Measurements from ENCODE around the gene PCDHGA12.

The PCDHGA12 gene

DNA sequence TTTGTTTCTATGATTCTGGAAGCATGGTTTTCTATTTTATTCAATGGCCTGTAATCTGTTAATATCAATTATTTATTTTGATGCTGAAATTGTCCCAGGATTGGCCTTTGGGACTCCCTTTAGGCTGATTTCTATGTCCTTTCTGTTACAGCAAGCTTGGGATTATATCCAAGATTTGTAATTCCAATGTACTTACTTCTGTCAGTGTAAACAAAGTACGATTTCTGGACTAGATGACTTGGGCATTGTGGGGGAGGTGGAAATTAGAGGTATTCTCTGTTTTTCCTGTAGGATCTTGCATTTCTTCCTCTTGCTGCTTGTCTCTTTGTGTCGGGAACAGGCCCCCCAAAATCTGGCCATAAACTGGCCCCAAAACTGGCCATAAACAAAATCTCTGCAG is 3.7 kb downstream of the PCDHGA12 start:
- Histone ChIP-seq H4K20me1 (ENCODE audit: insufficient read depth, low read length, poor library complexity, severe bottlenecking) (no peaks in the 10 kb centered on the region), H3K27me3 (ENCODE audit: insufficient read depth, low read length, poor library complexity, severe bottlenecking) (no peaks in the 10 kb centered on the region), H3K9me3 (ENCODE audit: insufficient read depth, low read depth, low read length) (no peaks in the 10 kb centered on the region), H3K36me3 (ENCODE audit: insufficient read depth, low read length) (no peaks in the 10 kb centered on the region), H3K4me3 (ENCODE audit: low read length, poor library complexity, severe bottlenecking) (no peak overlapping the region), H3F3A (ENCODE audit: low read depth) (no peaks in the 10 kb centered on the region), H3K9me2 (replicated peaks; ENCODE audit: low read depth, low read length) (no peaks in the 10 kb centered on the region), H3K4me2 (ENCODE audit: low read depth, low read length, poor library complexity, severe bottlenecking) (no peak overlapping the region), H3K4me1 (ENCODE audit: insufficient read depth, low read length, poor library complexity, severe bottlenecking) (no peaks in the 10 kb centered on the region), H3K79me2 (ENCODE audit: insufficient read depth, low read length) (no peaks in the 10 kb centered on the region), H2AFZ (ENCODE audit: low read length) (no peak overlapping the region), H3K9ac (ENCODE audit: low read depth, low read length, poor library complexity, severe bottlenecking) (no peak overlapping the region)
- no peak for TF ChIP-seq EZH2phosphoT487 (IDR thresholded peaks at IDR 0.05; ENCODE audit: borderline replicate concordance)
- TF ChIP-seq, protein P1, sequence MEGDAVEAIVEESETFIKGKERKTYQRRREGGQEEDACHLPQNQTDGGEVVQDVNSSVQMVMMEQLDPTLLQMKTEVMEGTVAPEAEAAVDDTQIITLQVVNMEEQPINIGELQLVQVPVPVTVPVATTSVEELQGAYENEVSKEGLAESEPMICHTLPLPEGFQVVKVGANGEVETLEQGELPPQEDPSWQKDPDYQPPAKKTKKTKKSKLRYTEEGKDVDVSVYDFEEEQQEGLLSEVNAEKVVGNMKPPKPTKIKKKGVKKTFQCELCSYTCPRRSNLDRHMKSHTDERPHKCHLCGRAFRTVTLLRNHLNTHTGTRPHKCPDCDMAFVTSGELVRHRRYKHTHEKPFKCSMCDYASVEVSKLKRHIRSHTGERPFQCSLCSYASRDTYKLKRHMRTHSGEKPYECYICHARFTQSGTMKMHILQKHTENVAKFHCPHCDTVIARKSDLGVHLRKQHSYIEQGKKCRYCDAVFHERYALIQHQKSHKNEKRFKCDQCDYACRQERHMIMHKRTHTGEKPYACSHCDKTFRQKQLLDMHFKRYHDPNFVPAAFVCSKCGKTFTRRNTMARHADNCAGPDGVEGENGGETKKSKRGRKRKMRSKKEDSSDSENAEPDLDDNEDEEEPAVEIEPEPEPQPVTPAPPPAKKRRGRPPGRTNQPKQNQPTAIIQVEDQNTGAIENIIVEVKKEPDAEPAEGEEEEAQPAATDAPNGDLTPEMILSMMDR (conservative IDR thresholded peaks at IDR 0.05; ENCODE audit: low read length): no peak

DNA sequence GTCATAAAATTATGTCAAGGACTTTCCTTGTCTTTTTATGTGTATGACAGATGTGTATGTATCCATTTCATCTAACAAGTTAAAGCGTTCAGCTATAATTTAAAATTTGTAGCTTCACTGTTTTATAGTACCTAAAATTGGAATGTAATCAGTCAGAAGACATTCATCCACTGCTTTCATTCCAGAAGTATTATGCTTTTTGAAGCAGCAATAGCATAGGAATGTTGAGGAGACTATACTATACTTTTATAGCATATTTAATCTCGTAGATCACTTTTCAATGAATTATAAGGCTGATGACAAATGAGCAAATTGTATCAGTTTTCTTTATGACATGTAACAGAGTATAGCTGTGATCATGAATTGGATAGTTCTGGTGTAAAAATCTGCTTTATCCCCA is 6.9 kb downstream of the PCDHGA12 start:
- Histone ChIP-seq H3K4me3 (ENCODE audit: low read length, poor library complexity, severe bottlenecking) (no peak overlapping the region), H3F3A (ENCODE audit: low read depth) (no peaks in the 10 kb centered on the region), H3K9me2 (replicated peaks; ENCODE audit: low read depth, low read length) (no peaks in the 10 kb centered on the region), H3K9ac (ENCODE audit: low read depth, low read length, poor library complexity, severe bottlenecking) (no peak overlapping the region), H3K27me3 (ENCODE audit: insufficient read depth, low read length, poor library complexity, severe bottlenecking) (no peaks in the 10 kb centered on the region), H2AFZ (ENCODE audit: low read length) (no peak overlapping the region), H3K4me1 (ENCODE audit: insufficient read depth, low read length, poor library complexity, severe bottlenecking) (no peaks in the 10 kb centered on the region), H3K9me3 (ENCODE audit: insufficient read depth, low read depth, low read length) (no peaks in the 10 kb centered on the region), H4K20me1 (ENCODE audit: insufficient read depth, low read length, poor library complexity, severe bottlenecking) (no peaks in the 10 kb centered on the region), H3K36me3 (ENCODE audit: insufficient read depth, low read length) (no peaks in the 10 kb centered on the region), H3K79me2 (ENCODE audit: insufficient read depth, low read length) (no peaks in the 10 kb centered on the region), H3K4me2 (ENCODE audit: low read depth, low read length, poor library complexity, severe bottlenecking) (no peak overlapping the region)
- TF ChIP-seq, protein P1 (conservative IDR thresholded peaks at IDR 0.05; ENCODE audit: low read length): no peak
- no peak for TF ChIP-seq EZH2phosphoT487 (IDR thresholded peaks at IDR 0.05; ENCODE audit: borderline replicate concordance)

DNA sequence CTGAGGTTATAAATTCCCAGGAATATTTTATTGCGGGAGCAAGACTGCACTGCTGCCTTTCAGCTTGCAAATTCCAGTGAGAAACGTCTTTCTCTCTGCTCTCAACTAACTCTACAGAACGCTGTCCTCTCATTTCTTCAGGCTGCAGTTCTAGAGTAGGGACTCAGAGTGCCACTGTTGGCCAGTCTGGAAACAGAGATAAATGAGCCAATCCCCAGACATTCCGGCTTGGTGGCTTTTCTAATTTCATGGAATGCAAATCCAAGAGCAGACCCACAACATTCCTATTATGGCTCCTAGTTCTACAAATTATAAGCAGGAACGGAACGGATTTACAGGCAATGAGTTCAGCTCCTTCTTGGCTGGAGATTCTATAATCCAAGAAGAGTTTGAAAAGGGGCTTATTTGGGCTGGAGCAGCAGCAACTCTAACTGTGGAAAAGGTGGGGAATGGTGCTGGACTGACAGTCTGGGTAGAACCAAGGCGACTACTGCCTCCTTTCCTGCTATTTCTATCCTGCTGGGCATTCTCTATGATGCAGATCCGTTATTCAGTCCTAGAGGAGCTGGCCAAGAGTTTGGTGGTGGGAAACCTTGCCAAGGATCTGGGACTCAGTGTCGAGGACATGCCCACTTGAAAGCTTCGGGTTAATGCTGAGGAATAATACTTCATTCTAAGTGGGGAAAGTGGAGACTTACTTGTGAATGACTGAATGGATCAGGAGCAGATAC is 9.3 kb downstream of the PCDHGA12 start:
- Histone ChIP-seq H3K36me3 (ENCODE audit: insufficient read depth, low read length) (no peaks in the 10 kb centered on the region), H4K20me1 (ENCODE audit: insufficient read depth, low read length, poor library complexity, severe bottlenecking) (no peaks in the 10 kb centered on the region), H3K9me3 (ENCODE audit: insufficient read depth, low read depth, low read length) (no peaks in the 10 kb centered on the region), H3K79me2 (ENCODE audit: insufficient read depth, low read length) (no peaks in the 10 kb centered on the region), H3F3A (ENCODE audit: low read depth) (no peaks in the 10 kb centered on the region), H3K4me1 (ENCODE audit: insufficient read depth, low read length, poor library complexity, severe bottlenecking) (no peaks in the 10 kb centered on the region), H3K9me2 (replicated peaks; ENCODE audit: low read depth, low read length) (no peaks in the 10 kb centered on the region), H3K9ac (ENCODE audit: low read depth, low read length, poor library complexity, severe bottlenecking) (no peak overlapping the region), H3K4me2 (ENCODE audit: low read depth, low read length, poor library complexity, severe bottlenecking) (no peak overlapping the region), H2AFZ (ENCODE audit: low read length) (no peak overlapping the region), H3K27me3 (ENCODE audit: insufficient read depth, low read length, poor library complexity, severe bottlenecking) (no peaks in the 10 kb centered on the region), H3K4me3 (ENCODE audit: low read length, poor library complexity, severe bottlenecking) (no peak overlapping the region)
- no peak for TF ChIP-seq EZH2phosphoT487 (IDR thresholded peaks at IDR 0.05; ENCODE audit: borderline replicate concordance)
- TF ChIP-seq, protein P1 (conservative IDR thresholded peaks at IDR 0.05; ENCODE audit: low read length): no peak
